ENCODE data around the gene BCAS3. TPM values are rescaled to one million over a fixed set of nuclear protein-coding genes. Genes with fewer than 3 reads are reported as not detected.

The BCAS3 gene
- polyA plus RNA-seq, 3 donors, result 10.3 to 19.1 (median 14.7) TPM

DNA sequence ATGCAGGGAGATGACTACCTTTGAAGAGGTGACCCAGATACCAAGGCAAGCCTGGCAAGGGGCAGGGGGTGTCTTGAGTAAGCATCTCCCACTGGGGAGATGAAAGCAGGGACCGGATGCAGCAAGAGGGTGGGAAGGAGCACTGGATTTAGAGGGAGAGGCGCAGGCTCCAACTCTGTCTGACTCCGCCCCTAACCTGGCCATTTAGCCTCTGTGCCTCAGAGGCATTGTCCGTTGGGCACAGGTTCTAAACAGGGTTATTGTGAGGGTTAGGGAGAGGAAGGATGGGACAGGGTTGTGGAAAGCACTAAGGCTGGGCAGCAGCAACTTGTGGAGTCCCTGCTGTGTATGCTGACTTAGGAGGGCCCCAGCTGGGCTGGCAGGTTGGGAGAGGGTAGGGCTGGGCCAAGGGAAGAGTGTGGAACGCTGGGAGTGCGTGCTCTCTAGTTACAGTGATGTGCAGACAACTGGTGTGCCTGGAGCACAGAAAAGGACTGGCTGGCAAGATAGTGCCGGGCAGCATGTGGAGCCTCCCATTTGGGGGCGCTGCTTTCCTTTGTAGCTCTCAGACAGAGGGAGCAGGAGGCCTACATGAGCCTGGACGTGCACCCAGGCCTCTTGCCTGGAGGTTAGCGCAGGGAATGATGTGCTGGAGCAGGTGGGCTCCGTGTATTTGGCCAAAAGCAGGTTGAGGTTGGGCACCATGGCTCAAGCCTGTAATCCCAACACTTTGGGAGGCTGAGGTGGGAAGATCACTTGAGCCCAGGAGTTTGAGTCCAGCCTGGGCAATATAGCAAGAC is 748.2 kb downstream of the BCAS3 start:
- Mint-ChIP-seq H3K4me3 (peak overlapping the region in 1 of 2 donors; percentile 4), H3K4me1 (no peaks in the 10 kb centered on the region), H3K36me3 (no peaks in the 10 kb centered on the region), H3K9me3 (peaks cover 0 to 3% (median 0%) of the 10 kb centered on the region in 7 donors), H3K27me3 (ENCODE audit: low read depth in 3 of 3) (peaks cover 34 to 49% (median 41%) of the 10 kb centered on the region in 3 donors), H3K27ac (peak overlapping the region in 1 of 7 donors; percentile 11)
- Histone ChIP-seq H3K36me3 (replicated peaks in 1 of 2; ENCODE audit: control insufficient read depth in 1 of 2, insufficient read depth in 2 of 2, low read length in 2 of 2) (no peaks in the 10 kb centered on the region), H2AFZ (ENCODE audit: insufficient read depth, low read depth, low read length, poor library complexity, severe bottlenecking) (no peak overlapping the region), H3K4me2 (replicated peaks; ENCODE audit: extremely low read depth, low read length, poor library complexity, severe bottlenecking) (no peak overlapping the region), H3K79me2 (ENCODE audit: insufficient read depth, low read length) (no peaks in the 10 kb centered on the region), H3K4me3 (replicated peaks in 1 of 3; ENCODE audit: low read depth in 2 of 3, low read length in 3 of 3) (no peak overlapping the region), H3K9ac (ENCODE audit: insufficient read depth, low read length, poor library complexity, severe bottlenecking) (no peak overlapping the region), H3K9me3 (replicated peaks in 1 of 2; ENCODE audit: control insufficient read depth in 1 of 2, insufficient read depth in 1 of 2, low read length in 2 of 2) (no peaks in the 10 kb centered on the region), H3K27ac (ENCODE audit: low read depth in 1 of 2, low read length in 2 of 2) (no peak overlapping the region), H4K20me1 (ENCODE audit: insufficient read depth, low read length) (no peaks in the 10 kb centered on the region), H3K4me1 (ENCODE audit: control insufficient read depth in 1 of 2, insufficient read depth in 2 of 2, low read length in 2 of 2) (no peaks in the 10 kb centered on the region), H3K27me3 (ENCODE audit: control insufficient read depth in 2 of 2, insufficient read depth in 2 of 2, low read length in 2 of 2) (peaks cover 5 to 48% of the 10 kb centered on the region in 2 donors)
- no peak for DNase-seq
- TF ChIP-seq, protein P1, sequence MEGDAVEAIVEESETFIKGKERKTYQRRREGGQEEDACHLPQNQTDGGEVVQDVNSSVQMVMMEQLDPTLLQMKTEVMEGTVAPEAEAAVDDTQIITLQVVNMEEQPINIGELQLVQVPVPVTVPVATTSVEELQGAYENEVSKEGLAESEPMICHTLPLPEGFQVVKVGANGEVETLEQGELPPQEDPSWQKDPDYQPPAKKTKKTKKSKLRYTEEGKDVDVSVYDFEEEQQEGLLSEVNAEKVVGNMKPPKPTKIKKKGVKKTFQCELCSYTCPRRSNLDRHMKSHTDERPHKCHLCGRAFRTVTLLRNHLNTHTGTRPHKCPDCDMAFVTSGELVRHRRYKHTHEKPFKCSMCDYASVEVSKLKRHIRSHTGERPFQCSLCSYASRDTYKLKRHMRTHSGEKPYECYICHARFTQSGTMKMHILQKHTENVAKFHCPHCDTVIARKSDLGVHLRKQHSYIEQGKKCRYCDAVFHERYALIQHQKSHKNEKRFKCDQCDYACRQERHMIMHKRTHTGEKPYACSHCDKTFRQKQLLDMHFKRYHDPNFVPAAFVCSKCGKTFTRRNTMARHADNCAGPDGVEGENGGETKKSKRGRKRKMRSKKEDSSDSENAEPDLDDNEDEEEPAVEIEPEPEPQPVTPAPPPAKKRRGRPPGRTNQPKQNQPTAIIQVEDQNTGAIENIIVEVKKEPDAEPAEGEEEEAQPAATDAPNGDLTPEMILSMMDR (IDR thresholded peaks at IDR 0.05), result no peak
- 68% methylated on average over 8 of the region's 11 CpGs for WGBS (ENCODE audit: insufficient coverage)
- intact Hi-C loops (cut with micrococcal nuclease), result no loop called here

DNA sequence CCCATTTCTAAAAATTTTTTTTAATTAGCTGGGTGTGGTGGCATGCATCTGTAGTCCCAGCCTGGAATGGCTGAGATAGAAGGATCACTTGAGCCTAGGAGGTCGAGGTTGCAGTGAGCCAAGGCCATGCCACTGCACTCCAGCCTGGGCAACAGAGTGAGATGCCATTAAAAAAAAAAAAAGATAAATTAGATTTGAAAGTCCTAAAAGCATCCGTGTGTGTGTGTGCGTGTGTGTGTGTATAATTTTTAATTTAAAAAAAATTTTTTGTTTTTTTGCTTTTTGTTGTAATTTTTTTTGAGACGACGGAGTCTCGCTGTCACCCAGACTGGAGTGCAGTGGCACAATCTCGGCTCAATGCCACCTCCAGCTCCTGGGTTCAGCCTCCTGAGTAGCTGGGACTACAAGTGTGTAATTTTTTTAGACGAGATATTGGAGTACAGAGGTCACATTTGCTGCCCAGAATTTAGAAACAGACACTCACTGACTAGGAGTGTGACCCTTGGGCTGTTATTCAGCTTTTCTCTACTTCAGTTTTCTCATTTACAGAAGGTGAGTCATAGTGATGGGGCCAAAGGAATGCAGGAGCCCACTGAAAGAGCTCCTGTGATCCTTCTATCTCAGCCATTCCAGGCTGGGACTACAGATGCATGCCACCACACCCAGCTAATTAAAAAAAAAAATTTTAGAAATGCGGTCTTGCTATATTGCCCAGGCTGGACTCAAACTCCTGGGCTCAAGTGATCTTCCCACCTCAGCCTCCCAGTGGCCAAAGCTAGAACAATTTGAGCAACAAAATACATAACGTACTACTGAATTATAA is 749.0 kb downstream of the BCAS3 start:
- TF ChIP-seq, protein P1 (IDR thresholded peaks at IDR 0.05), result no peak
- Histone ChIP-seq H2AFZ (ENCODE audit: insufficient read depth, low read depth, low read length, poor library complexity, severe bottlenecking) (no peak overlapping the region), H4K20me1 (ENCODE audit: insufficient read depth, low read length) (no peaks in the 10 kb centered on the region), H3K4me1 (ENCODE audit: control insufficient read depth in 1 of 2, insufficient read depth in 2 of 2, low read length in 2 of 2) (no peaks in the 10 kb centered on the region), H3K4me2 (replicated peaks; ENCODE audit: extremely low read depth, low read length, poor library complexity, severe bottlenecking) (no peak overlapping the region), H3K4me3 (replicated peaks in 1 of 3; ENCODE audit: low read depth in 2 of 3, low read length in 3 of 3) (no peak overlapping the region), H3K9ac (ENCODE audit: insufficient read depth, low read length, poor library complexity, severe bottlenecking) (no peak overlapping the region), H3K27me3 (ENCODE audit: control insufficient read depth in 2 of 2, insufficient read depth in 2 of 2, low read length in 2 of 2) (peaks cover 6 to 42% of the 10 kb centered on the region in 2 donors), H3K79me2 (ENCODE audit: insufficient read depth, low read length) (no peaks in the 10 kb centered on the region), H3K9me3 (replicated peaks in 1 of 2; ENCODE audit: control insufficient read depth in 1 of 2, insufficient read depth in 1 of 2, low read length in 2 of 2) (no peaks in the 10 kb centered on the region), H3K27ac (ENCODE audit: low read depth in 1 of 2, low read length in 2 of 2) (no peak overlapping the region), H3K36me3 (replicated peaks in 1 of 2; ENCODE audit: control insufficient read depth in 1 of 2, insufficient read depth in 2 of 2, low read length in 2 of 2) (no peaks in the 10 kb centered on the region)
- no peak for DNase-seq
- Mint-ChIP-seq H3K36me3 (no peaks in the 10 kb centered on the region), H3K9me3 (peaks cover 0 to 4% (median 0%) of the 10 kb centered on the region in 7 donors), H3K4me3 (no peak overlapping the region), H3K27me3 (ENCODE audit: low read depth in 3 of 3) (peaks cover 32 to 45% (median 37%) of the 10 kb centered on the region in 3 donors), H3K4me1 (no peaks in the 10 kb centered on the region), H3K27ac (no peak overlapping the region)
- 100% methylated on average over 4 of the region's 10 CpGs for WGBS (ENCODE audit: insufficient coverage)
- intact Hi-C loops (cut with micrococcal nuclease), result no loop called here

All from CD14-positive monocyte (primary cell).